CD4-positive, CD25-positive, alpha-beta regulatory T cell (primary cell): ENCODE measurements around the gene KAT2A. TPM values are rescaled to one million over a fixed set of nuclear protein-coding genes. Genes with fewer than 3 reads are reported as not detected.

Experiments
- ATAC-seq, 2 donors: fragments of 150-1000 bp; cut with Tn5 transposase; one replicate each; pipeline ENCODE4 v1.10.0; 2021; ENCODE audit warnings: low read depth in 2 of 2, moderate number of reproducible peaks in 2 of 2, moderate library complexity in 1 of 2
- DNase-seq, 3 donors: peaks; one replicate each; pipeline versions ENCODE4 v3.0.0 to v3.0.0-alpha.2; 2012 to 2022; ENCODE audit warnings: mixed read lengths in 1 of 3
- H3K27ac ChIP-seq: one replicate; pipeline ENCODE4 v1.7.0; 2013; ENCODE audit warnings: mild to moderate bottlenecking, low read length; ENCODE audit not compliant: insufficient read depth, poor library complexity, severe bottlenecking
- H3K27me3 ChIP-seq: one replicate; pipeline ENCODE4 v1.7.0; 2013; ENCODE audit warnings: low read length; ENCODE audit not compliant: control insufficient read depth, insufficient read depth
- H3K36me3 ChIP-seq: one replicate; pipeline ENCODE4 v1.7.0; 2013; ENCODE audit warnings: mild to moderate bottlenecking, low read length, moderate library complexity; ENCODE audit not compliant: control insufficient read depth, insufficient read depth
- H3K4me1 ChIP-seq: 2 replicates; pipeline ENCODE4 v1.7.0; 2013; ENCODE audit warnings: mild to moderate bottlenecking, low read length; ENCODE audit not compliant: insufficient read depth, control insufficient read depth, poor library complexity, severe bottlenecking
- H3K4me3 ChIP-seq: one replicate; pipeline ENCODE4 v1.7.0; 2013; ENCODE audit warnings: low read depth, mild to moderate bottlenecking, low read length, moderate library complexity
- H3K9me3 ChIP-seq, 2 experiments: 1 replicate in 1 of 2; 2 replicates in 1 of 2; pipeline ENCODE4 v1.7.0; 2013; ENCODE audit warnings: low read length in 2 of 2, mild to moderate bottlenecking in 1 of 2, moderate library complexity in 1 of 2; ENCODE audit not compliant: control insufficient read depth in 2 of 2
- H3K27ac Mint-ChIP-seq, 3 donors: one replicate each; pipeline ENCODE4 v1.8.0; 2020 to 2022; ENCODE audit warnings: mild to moderate bottlenecking in 3 of 3, mixed read lengths in 3 of 3, moderate library complexity in 2 of 3
- H3K27me3 Mint-ChIP-seq: one replicate; pipeline ENCODE4 v1.8.0; 2022; ENCODE audit warnings: mild to moderate bottlenecking, mixed read lengths
- H3K36me3 Mint-ChIP-seq: one replicate; pipeline ENCODE4 v1.8.0; 2020; ENCODE audit warnings: mixed read lengths
- H3K4me1 Mint-ChIP-seq, 4 donors: one replicate each; pipeline ENCODE4 v1.8.0; 2020 to 2022; ENCODE audit warnings: mixed read lengths in 4 of 4, mild to moderate bottlenecking in 1 of 4
- H3K4me3 Mint-ChIP-seq, 4 donors: one replicate each; pipeline ENCODE4 v1.8.0; 2020 to 2022; ENCODE audit warnings: mild to moderate bottlenecking in 4 of 4, mixed read lengths in 4 of 4, moderate library complexity in 3 of 4
- H3K9me3 Mint-ChIP-seq, 7 donors: one replicate each; pipeline ENCODE4 v1.8.0; 2020 to 2022; ENCODE audit warnings: mixed read lengths in 7 of 7, mild to moderate bottlenecking in 3 of 7, moderate library complexity in 2 of 7
- polyA plus RNA-seq, 4 donors: library from polyadenylated mRNA; unstranded; fragments of 300-500 nt; fragmentation: Illumina TruSeq; gene quantifications; one replicate each; pipeline ENCODE4 v1.2.3, GENCODE V29; 2021
- total RNA-seq: library from RNA; stranded (reverse); gene quantifications from one replicate; pipeline ENCODE4 v1.2.3, GENCODE V29; 2022

KAT2A gene
- total and polyA plus RNA-seq, 5 donors from 2014 or later, result 2.5 to 26.5 (median 4.8) TPM

DNA sequence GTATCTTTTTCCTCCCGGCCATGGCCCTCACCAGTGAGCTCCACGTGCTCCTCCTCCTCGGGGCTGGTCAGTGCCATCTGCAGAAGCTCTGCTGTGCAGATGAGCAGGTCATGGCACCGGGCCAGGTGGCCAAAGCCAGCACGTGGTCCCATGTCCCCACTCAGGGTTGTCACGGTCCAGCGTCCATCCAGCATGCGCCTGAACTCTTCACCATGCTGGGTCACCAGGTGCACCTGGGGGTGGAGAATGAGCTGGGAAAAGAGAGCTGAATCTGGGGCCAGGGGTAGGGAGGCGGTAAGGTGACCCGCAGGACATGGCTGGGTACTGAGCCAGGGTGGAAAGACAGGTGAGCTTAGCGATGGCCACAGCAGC lies 9.9 kb downstream of the KAT2A start:
- ATAC-seq, result no peak
- Histone ChIP-seq H3K27ac (peak overlapping the region; percentile 91), H3K9me3 (no peaks in the 10 kb centered on the region), H3K4me3 (no peak overlapping the region), H3K27me3 (no peaks in the 10 kb centered on the region), H3K4me1 (peaks cover 27% of the 10 kb centered on the region), H3K36me3 (peaks cover 7% of the 10 kb centered on the region)
- Mint-ChIP-seq H3K27ac (peak overlapping the region in 2 of 3 donors; percentile 89 to 93), H3K4me3 (peak overlapping the region in 3 of 4 donors; percentile 46 to 96 (median 91)), H3K27me3 (no peaks in the 10 kb centered on the region), H3K4me1 (peaks cover 6 to 66% (median 10%) of the 10 kb centered on the region in 4 donors), H3K36me3 (peaks cover 15% of the 10 kb centered on the region), H3K9me3 (peaks cover 0 to 2% (median 0%) of the 10 kb centered on the region in 7 donors)
- DNase-seq, result no peak

DNA sequence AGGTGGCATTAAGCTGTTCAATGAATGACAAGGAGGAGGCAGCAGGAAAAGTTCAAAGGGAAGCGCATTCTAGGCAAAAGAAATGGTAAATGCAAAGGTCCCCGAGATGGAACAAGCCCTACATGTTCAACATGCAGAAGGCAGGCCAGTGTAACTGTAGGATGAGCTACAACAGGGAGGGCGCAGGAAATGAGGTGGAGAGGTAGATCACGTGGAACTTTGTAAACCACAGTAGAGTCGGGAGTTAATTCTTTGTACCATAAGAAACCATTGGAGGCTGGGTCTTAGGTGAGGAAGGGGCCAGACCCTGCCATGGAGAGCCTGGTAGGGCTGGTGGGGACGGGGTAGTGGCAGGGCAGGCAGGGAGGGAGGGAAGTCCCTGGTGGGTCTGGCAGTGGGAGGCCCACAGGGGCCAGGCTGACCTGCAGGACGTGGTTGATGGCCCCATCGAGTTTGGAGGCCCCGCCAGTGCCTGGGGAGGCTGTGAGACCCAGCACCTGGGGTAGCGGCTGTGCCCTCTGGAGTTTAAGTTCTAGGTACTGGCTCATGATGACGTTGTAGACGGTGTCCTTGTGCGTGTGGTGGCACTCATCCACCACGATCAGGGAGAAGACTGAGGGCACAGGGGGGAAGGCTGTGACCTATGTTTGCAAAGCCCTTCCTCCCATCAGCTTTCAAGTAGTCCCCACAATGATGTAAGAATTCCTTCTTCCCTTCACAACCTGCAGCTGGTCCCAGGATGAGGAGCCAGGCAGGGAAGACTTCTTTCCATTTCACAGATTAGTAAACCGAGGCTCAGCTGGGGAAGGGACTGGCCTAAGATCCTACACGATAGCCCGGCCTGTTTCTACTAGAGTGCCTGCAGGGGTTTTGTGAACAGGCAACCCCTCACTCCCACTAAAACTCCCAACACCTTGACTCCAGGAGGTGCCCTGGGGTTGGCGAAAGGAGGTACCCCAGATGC lies 10.6 kb downstream of the KAT2A start:
- Histone ChIP-seq H3K4me1 (peaks cover 27% of the 10 kb centered on the region), H3K4me3 (no peak overlapping the region), H3K36me3 (peaks cover 7% of the 10 kb centered on the region), H3K9me3 (no peaks in the 10 kb centered on the region), H3K27ac (no peak overlapping the region), H3K27me3 (no peaks in the 10 kb centered on the region)
- Mint-ChIP-seq H3K9me3 (peaks cover 0 to 2% (median 0%) of the 10 kb centered on the region in 7 donors), H3K4me1 (peaks cover 6 to 65% (median 10%) of the 10 kb centered on the region in 4 donors), H3K4me3 (peak overlapping the region; percentile 13 to 81 (median 70)), H3K27me3 (no peaks in the 10 kb centered on the region), H3K27ac (peak overlapping the region; percentile 89 to 93 (median 91)), H3K36me3 (peaks cover 15% of the 10 kb centered on the region)
- ATAC-seq, result no peak
- peak in 1 of 3 donors; percentile 57 for DNase-seq

DNA sequence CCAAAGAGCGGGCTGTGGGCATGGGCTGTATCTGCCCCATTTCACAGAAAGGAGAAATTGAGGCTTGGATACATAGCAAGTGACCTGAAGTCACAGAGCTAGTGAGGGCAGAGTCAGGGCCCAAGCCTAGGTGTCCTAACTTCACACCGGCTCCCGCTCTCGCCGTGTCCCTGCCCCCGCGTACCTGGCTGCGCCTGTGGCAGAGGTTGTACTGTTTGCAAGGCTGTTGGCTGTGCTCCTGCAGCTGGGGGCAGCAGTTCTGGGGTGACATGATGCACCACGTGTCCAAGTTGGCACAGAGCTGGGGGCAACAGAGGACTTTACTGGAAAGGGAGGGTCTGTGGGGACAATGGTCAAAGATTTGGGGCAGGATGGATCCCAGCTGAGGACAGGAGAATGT lies 12.1 kb downstream of the KAT2A start:
- DNase-seq, result no peak
- Mint-ChIP-seq H3K36me3 (peaks cover 15% of the 10 kb centered on the region), H3K4me1 (peaks cover 6 to 59% (median 10%) of the 10 kb centered on the region in 4 donors), H3K4me3 (peak overlapping the region in 1 of 4 donors; percentile 38), H3K27me3 (no peaks in the 10 kb centered on the region), H3K27ac (peak overlapping the region in 1 of 3 donors; percentile 91), H3K9me3 (peaks cover 0 to 2% (median 0%) of the 10 kb centered on the region in 7 donors)
- peaks cover 27% of the 10 kb centered on the region for H3K4me1 ChIP-seq
- H3K9me3 ChIP-seq, result no peaks in the 10 kb centered on the region
- H3K27ac ChIP-seq, result no peak overlapping the region
- H3K4me3 ChIP-seq, result no peak overlapping the region
- peaks cover 15% of the 10 kb centered on the region for H3K36me3 ChIP-seq
- no peak for ATAC-seq
- H3K27me3 ChIP-seq, result no peaks in the 10 kb centered on the region

DNA sequence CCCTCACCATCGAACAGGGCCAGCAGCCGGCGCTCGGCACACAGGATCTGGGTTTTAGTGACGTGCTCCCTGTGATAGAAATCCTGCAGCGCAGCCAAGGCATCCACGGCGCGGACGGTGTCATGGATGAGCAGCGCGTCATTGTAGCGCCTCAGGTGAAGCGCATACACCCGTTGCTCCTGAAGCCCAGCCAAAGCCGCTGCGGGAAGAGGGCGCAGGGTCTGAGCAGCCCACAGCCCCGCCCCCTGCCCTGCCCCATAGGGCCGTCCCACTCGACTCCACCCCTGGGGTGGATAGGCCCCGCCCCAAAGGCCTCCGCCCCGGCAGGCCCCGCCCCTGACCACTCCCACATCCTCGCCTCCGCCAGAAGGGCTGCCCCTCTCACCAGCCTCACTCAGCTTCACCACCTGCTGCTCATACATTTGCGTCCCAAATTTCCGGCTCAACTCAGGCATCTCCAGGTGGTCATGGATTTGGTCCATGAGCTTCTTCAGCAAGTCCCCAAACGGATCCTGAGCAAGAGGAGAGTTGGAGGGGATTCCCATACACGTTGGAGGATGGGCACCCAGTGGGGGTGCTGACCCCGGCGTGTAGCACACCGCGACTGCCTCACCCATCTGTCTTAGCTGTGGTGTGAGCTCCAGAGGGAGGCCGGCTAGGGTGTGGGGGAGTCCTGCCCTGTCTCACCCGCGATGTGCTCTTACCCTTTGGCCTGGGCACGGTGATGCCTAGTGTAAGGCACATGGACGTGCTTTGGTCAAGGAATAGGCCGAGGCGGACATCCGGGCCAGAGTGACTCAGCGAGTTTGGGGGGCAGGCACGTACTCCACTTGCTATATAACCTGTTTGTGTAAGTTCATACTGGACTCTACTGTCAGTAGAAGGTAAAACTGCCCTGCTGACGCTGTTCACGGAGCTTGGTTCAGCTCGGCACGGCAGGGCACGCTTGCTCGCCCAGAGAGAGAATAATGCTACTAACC lies 13.3 kb downstream of the KAT2A start:
- Histone ChIP-seq H3K4me3 (no peak overlapping the region), H3K9me3 (no peaks in the 10 kb centered on the region), H3K4me1 (peaks cover 22% of the 10 kb centered on the region), H3K27me3 (no peaks in the 10 kb centered on the region), H3K36me3 (peaks cover 15% of the 10 kb centered on the region), H3K27ac (no peak overlapping the region)
- H3K27ac Mint-ChIP-seq, result peak overlapping the region; percentile 20 to 65 (median 26)
- H3K9me3 Mint-ChIP-seq, result peaks cover 0 to 2% (median 0%) of the 10 kb centered on the region in 7 donors
- peak overlapping the region in 3 of 4 donors; percentile 44 to 72 (median 68) for H3K4me3 Mint-ChIP-seq
- DNase-seq, result peak; percentile 78 to 88 (median 83)
- peaks cover 6 to 58% (median 10%) of the 10 kb centered on the region in 4 donors for H3K4me1 Mint-ChIP-seq
- H3K36me3 Mint-ChIP-seq, result peaks cover 17% of the 10 kb centered on the region
- ATAC-seq, result peak; percentile 65 to 77
- H3K27me3 Mint-ChIP-seq, result no peaks in the 10 kb centered on the region

DNA sequence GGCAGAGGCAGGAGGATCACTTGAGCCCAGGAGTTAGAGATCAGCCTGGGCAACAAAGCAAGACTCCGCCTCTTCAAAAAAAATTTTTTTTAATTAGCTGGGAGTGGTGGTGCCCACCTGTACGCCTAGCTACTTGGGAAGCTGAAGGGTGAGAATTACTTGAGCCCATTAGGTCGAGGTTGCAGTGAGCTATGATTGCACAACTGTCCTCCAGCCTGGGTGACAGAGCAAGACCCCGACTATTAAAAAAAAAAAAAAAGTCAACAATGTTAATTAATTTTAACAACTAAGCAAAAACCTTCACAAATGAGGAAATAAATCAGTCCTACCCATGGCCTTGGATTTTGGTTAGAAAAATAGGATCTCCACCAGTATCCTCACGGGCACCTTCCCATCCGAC lies 14.0 kb downstream of the KAT2A start:
- Mint-ChIP-seq H3K4me1 (peaks cover 3 to 51% (median 6%) of the 10 kb centered on the region in 4 donors), H3K27me3 (no peaks in the 10 kb centered on the region), H3K9me3 (peaks cover 0 to 2% (median 0%) of the 10 kb centered on the region in 7 donors), H3K27ac (peak overlapping the region in 1 of 3 donors; percentile 65), H3K36me3 (peaks cover 20% of the 10 kb centered on the region), H3K4me3 (peak overlapping the region in 2 of 4 donors; percentile 44 to 72)
- H3K4me1 ChIP-seq, result peaks cover 17% of the 10 kb centered on the region
- H3K4me3 ChIP-seq, result no peak overlapping the region
- H3K9me3 ChIP-seq, result no peaks in the 10 kb centered on the region
- no peak overlapping the region for H3K27ac ChIP-seq
- peaks cover 15% of the 10 kb centered on the region for H3K36me3 ChIP-seq
- H3K27me3 ChIP-seq, result no peaks in the 10 kb centered on the region
- DNase-seq, result no peak
- no peak for ATAC-seq

DNA sequence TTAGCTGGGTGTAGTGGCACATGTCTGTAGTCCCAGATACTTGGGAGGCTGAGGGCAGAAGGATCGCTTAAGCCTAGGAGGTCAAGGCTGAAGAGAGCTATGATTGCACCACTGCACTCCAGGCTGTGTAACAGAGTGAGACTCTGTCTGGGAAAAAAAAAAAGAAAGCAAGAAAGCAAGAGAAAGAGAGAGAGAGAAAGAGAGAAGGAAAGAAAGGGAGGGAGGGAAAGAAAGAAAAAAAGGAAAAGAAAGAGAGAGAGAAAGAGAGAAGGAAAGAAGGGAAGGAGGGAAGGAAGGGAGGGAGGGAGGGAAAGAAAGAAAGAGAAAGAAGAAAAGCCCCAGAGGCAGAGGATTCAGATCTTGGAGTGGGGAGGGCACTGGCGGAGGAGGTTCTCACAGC lies 15.2 kb downstream of the KAT2A start:
- no peak for ATAC-seq
- DNase-seq, result no peak
- Mint-ChIP-seq H3K27me3 (no peaks in the 10 kb centered on the region), H3K36me3 (peaks cover 20% of the 10 kb centered on the region), H3K9me3 (peaks cover 0 to 2% (median 0%) of the 10 kb centered on the region in 7 donors), H3K4me3 (peak overlapping the region in 1 of 4 donors; percentile 38), H3K27ac (no peak overlapping the region), H3K4me1 (peaks cover 3 to 40% (median 6%) of the 10 kb centered on the region in 4 donors)
- H3K4me3 ChIP-seq, result no peak overlapping the region
- no peaks in the 10 kb centered on the region for H3K9me3 ChIP-seq
- peaks cover 6% of the 10 kb centered on the region for H3K4me1 ChIP-seq
- H3K27me3 ChIP-seq, result no peaks in the 10 kb centered on the region
- H3K36me3 ChIP-seq, result peaks cover 15% of the 10 kb centered on the region
- H3K27ac ChIP-seq, result no peak overlapping the region

DNA sequence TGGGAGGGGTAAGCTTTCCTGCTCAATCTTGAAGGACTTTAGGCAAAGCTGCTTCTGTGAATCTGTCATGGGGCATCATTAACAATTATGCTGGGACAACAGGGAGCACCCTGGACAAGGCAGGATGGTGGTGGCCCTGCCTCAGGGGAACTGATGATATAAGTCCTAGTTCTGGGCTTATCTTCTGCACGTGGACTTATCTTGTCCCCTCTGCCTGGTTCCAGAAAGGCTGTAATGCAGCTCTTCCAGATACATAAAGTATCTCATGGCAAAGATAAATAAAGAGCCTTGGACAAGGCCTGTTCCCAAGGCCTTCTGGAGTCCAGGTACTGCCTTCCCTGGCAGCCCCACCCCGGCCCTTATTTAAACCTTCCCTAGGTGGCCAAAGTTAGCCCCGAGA lies 16.9 kb downstream of the KAT2A start:
- H3K4me1 ChIP-seq, result peaks cover 4% of the 10 kb centered on the region
- no peak overlapping the region for H3K27ac ChIP-seq
- Mint-ChIP-seq H3K27ac (no peak overlapping the region), H3K4me3 (no peak overlapping the region), H3K4me1 (peaks cover 0 to 29% (median 3%) of the 10 kb centered on the region in 4 donors), H3K27me3 (peaks cover 2% of the 10 kb centered on the region), H3K9me3 (peaks cover 0 to 1% (median 0%) of the 10 kb centered on the region in 7 donors), H3K36me3 (peaks cover 15% of the 10 kb centered on the region)
- ATAC-seq (no peak), DNase-seq (no peak)
- H3K4me3 ChIP-seq, result no peak overlapping the region
- H3K27me3 ChIP-seq, result no peaks in the 10 kb centered on the region
- no peaks in the 10 kb centered on the region for H3K9me3 ChIP-seq
- H3K36me3 ChIP-seq, result peaks cover 15% of the 10 kb centered on the region
